ENCODE results near the gene KRTAP5-6.

KRTAP5-6 gene

GRCh38 chr11:1703146-1703545 is 6.2 kb downstream of the KRTAP5-6 start:
- DNase-seq, result no peak

DNA sequence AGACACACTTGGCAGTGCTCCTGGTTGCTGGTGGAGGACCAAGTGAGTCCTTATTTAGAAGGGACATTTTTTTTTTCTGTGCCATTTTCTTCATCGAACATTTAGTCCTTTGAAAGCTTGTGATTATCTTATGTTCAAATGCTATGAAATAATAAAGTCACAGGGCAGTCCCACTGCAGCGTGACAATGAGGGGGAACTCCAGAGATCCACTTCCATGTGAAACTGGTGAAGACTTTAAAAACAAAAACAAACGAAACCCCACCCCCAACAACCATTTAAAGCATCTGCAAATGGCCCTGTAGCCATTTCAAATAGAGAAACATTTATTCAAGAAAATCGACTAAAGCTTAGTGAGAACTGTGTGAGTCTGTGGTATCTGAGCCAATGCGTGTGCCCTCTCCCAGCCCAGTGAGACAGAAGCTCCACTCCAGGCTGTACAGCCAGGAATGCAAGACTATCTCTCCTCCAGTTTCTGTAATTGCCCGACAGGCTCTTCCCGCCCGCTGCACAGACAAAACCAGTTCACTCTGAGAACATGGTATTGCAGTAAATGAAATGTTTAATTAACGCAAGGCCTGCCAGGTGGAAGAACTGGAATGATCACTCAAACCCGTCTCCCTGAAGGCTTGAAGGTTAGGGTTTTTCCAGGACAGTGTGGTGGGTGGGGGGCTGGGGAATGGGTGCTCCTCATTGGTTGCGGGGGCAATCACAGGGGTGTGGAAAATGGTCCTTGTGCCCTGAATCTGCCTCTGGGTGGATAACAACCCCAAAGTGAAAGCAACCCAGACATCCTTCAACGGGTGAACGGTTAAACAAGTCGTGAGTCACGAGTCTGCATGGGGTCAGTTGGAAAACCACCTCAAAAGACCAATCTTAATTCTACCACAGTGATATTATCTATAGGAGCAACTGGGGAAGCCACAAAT is 8.4 kb downstream of the KRTAP5-6 start:
- no peak for DNase-seq

- peak in 1 of 2 experiments; percentile 5 for DNase-seq
These were observed 9.8 kb downstream of the KRTAP5-6 start for GRCh38 chr11:1706634-1707400.

DNA sequence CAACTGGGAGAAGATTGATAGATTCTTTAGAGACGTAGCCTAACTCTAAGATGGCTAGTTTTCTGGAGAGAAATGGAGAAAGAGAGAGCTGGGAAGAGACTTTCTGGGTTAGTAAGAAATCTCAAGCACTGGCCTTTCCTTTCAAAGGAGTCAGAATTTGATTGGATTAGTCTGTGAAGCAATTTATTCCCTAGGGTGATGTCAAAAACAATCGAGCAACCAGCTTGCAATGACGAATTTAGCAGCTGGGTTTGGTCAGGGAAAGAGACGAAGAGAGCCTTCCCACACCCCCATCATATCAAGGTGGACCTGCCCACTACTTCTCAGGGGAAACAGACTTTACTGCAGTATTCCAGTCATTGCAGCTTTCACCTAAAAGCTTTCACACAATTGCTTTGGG is 10.8 kb downstream of the KRTAP5-6 start:
- no peak for DNase-seq

DNA sequence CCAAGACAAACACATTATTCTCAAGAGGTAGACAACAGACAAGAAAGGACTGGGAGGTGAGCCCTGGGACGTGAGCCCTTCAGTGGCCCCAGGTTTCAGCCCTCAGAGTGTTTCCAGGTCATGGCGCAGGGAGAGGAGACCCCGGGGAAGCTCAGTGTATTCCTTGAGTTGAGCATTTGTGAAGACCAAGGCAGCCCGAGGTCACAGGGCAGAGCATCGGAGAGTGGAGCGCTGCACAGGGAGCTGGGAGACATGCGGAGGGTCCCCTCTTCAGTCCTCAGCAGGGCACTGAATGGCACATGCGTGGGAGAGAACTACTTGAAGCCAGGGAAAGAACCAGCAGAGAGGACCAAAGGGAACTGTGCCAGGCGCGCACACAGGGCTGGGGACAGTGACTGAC is 11.7 kb downstream of the KRTAP5-6 start:
- DNase-seq, result no peak

DNA sequence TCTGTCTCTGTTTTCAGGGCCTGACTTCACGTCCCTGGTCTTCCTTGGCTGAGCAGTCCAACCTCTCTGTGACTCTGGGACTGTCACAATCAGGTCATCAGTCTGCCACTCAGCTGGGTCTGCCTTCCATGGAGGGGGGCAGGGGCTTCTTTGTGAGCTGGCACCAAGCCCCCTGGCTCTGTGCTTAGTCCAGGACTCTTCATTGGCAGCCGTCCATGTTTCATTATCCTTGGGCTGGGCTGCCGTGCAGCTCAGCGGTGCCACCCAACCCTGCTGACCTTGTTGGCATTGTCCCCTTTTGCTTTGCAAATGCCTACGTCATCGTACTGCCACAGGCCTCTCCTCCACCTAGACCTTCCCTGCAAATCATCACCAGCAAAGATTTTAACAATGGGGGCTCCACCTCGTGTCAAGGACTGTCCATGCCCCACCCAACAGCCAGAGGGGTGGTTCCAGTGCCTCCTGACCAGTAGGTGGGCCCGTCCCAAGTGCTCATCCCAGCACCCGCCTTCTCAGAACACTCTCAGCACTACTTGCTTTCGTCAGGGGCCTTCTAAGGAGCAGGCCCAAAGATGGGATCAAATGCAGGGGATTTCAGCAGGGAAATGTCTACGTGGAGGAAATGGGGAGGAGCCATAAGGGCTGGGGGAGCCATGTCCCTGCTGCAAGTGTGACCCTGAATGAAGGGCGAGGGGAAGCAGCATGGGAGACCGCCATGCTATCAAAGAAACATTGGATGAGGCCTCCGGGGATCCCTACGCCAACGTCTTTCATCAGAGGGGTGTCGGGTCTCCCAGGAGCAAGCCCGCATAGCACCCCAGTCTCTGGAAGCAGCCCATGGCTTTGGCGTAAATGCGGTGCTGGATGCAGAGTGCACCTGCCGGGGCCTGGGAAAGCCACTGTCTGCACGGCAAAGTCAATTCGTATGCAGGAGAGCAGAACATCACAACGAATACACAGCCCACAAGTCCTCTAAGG is 18.2 kb downstream of the KRTAP5-6 start:
- DNase-seq, result no peak

GRCh38 chr11:1717745-1718144 is 20.8 kb downstream of the KRTAP5-6 start:
- no peak for DNase-seq

DNA sequence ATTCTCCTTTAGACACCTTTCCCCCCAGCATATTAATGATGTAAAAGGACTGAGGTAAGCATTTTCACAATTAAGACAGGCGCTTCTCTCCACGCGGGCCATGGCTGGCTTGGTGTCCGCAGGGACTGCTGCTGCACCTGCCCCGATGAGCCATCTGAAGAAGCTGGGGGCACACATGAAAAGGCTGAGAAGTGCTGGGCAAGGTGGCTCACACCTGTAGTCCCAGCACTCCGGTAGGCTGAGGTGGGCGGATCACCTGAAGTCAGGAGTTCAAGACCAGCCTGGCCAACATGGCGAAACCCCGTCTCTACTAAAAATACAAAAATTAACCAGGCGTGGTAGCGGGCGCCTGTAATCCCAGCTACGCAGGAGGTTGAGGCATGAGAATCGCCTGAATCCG is 21.3 kb downstream of the KRTAP5-6 start:
- no peak for DNase-seq

GRCh38 chr11:1719781-1720180 is 22.8 kb downstream of the KRTAP5-6 start:
- no peak for DNase-seq

DNA sequence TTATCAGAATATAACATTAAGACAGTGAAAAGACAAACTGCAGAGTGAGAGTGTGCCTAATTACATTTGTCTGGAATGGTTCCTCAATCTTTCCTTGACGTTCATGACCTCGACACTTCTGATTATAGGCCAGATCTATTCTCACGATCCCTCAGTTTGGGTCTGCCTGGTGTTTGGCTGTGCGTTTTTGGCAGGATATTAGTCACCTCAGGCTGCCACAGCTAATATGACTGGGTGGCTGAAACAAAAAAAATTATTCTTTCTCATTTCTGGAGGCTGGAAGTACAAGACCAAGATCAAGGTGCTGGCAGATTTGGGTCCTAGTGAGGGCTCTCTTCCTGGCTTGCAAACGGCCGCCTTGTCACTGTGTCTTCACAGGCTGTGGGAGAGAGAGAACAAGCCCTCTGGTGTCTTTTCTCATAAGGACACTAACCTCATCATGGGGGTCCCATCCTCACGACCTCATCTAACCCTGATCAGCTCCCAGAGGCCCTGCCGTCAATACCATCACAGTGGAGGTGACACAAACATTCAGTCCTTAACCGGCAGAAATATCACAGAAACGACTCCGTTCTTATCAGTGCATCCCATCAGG is 30.2 kb downstream of the KRTAP5-6 start:
- no peak for DNase-seq

- DNase-seq, result no peak
These were observed 30.9 kb downstream of the KRTAP5-6 start for GRCh38 chr11:1727861-1728260.

DNA sequence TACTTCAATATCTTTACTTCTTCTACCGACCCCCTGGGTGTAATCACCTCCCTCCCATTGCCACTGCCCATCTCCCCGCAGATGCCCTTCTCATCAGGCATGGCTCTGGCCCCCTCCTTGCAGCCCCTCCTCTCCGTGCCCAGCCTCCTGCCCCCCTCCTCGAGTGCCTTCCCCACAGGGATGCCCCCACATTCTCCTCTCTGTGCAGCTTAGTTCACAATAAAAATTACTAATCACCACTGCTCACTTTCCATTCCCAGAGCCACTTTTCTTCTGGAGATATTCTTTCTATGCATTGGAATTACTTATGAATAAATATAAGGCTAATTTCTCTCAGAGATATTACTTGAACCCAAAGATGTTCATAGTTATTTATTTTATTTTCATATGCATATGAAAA is 31.3 kb downstream of the KRTAP5-6 start:
- no peak for DNase-seq

GRCh38 chr11:1728931-1729691 is 32.1 kb downstream of the KRTAP5-6 start:
- no peak for DNase-seq

GRCh38 chr11:1729692-1730011 is 32.7 kb downstream of the KRTAP5-6 start:
- DNase-seq, result no peak

GRCh38 chr11:1730059-1730629 is 33.1 kb downstream of the KRTAP5-6 start:
- no peak for DNase-seq

DNA sequence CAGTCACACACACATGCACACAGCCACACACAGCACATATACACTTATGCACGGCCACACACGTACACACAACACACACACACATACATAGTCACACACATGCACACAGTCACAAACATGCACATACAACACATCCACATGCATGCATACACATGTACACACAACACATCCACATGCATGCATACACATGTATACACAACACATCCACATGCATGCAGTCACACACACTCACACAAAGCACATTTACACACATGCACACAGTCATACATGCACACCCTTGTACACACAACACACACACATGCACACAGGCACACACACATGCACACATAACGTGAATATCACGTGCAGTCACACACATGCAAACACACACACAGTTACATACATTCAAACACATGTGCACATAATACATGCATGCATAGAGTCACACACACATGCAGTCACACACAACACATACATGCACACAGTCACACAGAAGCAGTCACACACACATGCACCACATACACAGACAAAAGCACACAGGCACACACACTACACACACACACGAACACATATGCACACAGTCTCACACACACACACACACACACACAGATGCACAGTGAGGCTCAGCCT is 34.6 kb downstream of the KRTAP5-6 start:
- DNase-seq, result no peak

GRCh38 chr11:1732418-1733008 is 35.5 kb downstream of the KRTAP5-6 start:
- no peak for DNase-seq

DNA sequence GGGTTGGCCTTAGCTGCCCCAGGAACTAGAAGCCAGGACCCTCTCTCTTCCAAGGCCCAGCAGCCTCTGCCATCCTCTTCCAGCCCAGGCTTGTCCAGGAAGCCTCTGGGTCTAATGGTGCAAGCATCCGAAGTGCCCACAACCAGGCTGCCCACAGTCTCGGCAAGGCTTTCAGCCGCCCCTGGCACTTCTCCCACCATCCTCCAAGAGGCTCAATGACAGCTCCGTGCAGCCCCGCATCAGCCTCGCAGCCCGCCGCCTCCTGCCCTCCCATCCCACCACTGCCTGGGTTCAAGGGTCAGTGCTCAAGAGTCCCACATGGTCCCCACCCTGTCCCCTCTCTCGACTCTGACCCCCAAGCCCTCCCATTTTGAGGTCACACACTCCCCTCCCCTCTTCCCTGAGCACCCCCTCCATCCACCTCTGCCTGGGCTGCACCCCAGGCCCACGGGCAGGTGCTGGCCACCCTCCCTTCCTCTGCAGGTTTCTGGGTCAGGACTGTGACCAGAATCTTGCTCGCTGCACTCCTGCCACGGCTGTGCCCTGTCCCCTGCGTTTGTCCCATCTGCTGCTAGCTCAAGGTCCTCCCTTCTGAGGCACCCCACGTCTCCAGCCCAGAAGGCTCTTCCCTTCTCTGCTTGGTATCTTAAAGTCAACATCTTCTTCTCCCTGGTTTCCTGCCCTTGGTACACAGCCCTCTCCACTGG is 36.2 kb downstream of the KRTAP5-6 start:
- DNase-seq, result no peak

DNA sequence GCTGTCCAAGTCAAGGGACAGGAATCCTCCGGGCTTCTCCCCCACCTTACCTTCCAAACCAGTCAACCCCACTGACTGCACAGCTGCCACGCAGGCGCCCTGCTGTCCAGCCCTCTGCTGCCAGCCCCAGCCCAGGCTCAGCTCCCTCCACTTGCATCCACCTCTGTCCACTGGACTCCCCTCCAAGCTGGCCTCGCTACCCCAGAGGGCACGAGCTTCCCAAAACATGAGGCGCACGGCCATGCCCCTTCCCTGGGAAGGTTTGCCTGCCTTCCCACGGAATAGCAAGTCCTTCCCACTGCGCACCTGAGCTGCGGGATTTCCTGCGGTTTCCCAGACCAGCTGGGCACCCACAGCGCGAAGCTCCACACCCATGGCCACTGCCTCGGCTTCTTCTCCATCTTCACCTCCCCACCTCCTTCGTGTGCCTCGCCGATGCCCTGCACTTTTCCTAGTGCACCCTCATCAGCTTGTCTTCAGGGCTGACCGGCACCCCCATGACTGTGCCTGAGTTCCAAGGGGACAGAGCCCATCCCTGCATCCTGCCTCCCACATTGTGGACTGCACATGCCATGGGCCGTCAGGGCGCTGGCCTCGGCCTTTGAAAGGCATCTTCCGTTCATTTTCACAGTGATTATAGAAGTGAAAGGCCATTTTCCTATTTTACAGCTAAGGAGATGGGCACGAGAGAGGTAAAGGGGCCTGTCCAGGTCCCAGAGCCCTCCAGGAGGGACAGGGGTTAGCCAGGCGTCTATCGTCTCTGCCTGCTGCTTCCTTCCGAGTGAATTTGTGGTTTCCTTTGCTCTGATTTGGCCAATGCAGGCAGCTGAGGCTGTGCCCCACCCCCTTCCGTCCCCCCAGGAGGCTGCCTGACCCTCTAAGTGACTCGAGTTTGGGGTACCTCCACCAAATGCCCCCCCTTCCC is 37.0 kb downstream of the KRTAP5-6 start:
- DNase-seq, result no peak
